GM18907 (cell line): ENCODE results near the gene PRICKLE2.

Experiments used
- ATAC-seq: cut with Tn5 transposase; IDR thresholded peaks from one replicate; pipeline ENCODE4 v1.9.1; 2021; ENCODE audit warnings: mild to moderate bottlenecking, moderate library complexity; ENCODE audit not compliant: unreplicated experiment

Gene PRICKLE2

GRCh38 chr3:64224826-64225610 is at the start of gene PRICKLE2:
PRICKLE2 (minus strand) TSS chr3:64225466; CDS start chr3:64198927, 26,539 bp downstream.
- ATAC-seq: peak; percentile 84

GRCh38 chr3:64272842-64273241 is 47.6 kb upstream of the PRICKLE2 start:
- no peak for ATAC-seq

- no peak for ATAC-seq
Observed at GRCh38 chr3:64272271-64272670, 47.0 kb upstream of the PRICKLE2 start.

- ATAC-seq: no peak
Observed at GRCh38 chr3:64271631-64272030, 46.4 kb upstream of the PRICKLE2 start.

- no peak for ATAC-seq
Observed at GRCh38 chr3:64270866-64271260, 45.6 kb upstream of the PRICKLE2 start.

- no peak for ATAC-seq
Observed at GRCh38 chr3:64270142-64270865, 45.0 kb upstream of the PRICKLE2 start.

- ATAC-seq: no peak
Observed at GRCh38 chr3:64268926-64269325, 43.7 kb upstream of the PRICKLE2 start.

GRCh38 chr3:64267721-64268604 is 42.7 kb upstream of the PRICKLE2 start:
- no peak for ATAC-seq

- ATAC-seq: no peak
Observed at GRCh38 chr3:64266983-64267382, 41.7 kb upstream of the PRICKLE2 start.

- ATAC-seq: no peak
Observed at GRCh38 chr3:64266065-64266931, 41.0 kb upstream of the PRICKLE2 start.

GRCh38 chr3:64265646-64266045 is 40.4 kb upstream of the PRICKLE2 start:
- ATAC-seq: no peak

- no peak for ATAC-seq
Observed at GRCh38 chr3:64264501-64265109, 39.3 kb upstream of the PRICKLE2 start.

- no peak for ATAC-seq
Observed at GRCh38 chr3:64262574-64263114, 37.4 kb upstream of the PRICKLE2 start.

GRCh38 chr3:64260431-64260830 is 35.2 kb upstream of the PRICKLE2 start:
- no peak for ATAC-seq

GRCh38 chr3:64259636-64260035 is 34.4 kb upstream of the PRICKLE2 start:
- ATAC-seq: no peak

- ATAC-seq: no peak
Observed at GRCh38 chr3:64257100-64257755, 32.0 kb upstream of the PRICKLE2 start.

GRCh38 chr3:64255741-64256340 is 30.6 kb upstream of the PRICKLE2 start:
- no peak for ATAC-seq

- no peak for ATAC-seq
Observed at GRCh38 chr3:64254443-64254842, 29.2 kb upstream of the PRICKLE2 start.

- no peak for ATAC-seq
Observed at GRCh38 chr3:64253689-64254088, 28.4 kb upstream of the PRICKLE2 start.
